ENCODE results near the gene LINGO1.

The LINGO1 gene

DNA sequence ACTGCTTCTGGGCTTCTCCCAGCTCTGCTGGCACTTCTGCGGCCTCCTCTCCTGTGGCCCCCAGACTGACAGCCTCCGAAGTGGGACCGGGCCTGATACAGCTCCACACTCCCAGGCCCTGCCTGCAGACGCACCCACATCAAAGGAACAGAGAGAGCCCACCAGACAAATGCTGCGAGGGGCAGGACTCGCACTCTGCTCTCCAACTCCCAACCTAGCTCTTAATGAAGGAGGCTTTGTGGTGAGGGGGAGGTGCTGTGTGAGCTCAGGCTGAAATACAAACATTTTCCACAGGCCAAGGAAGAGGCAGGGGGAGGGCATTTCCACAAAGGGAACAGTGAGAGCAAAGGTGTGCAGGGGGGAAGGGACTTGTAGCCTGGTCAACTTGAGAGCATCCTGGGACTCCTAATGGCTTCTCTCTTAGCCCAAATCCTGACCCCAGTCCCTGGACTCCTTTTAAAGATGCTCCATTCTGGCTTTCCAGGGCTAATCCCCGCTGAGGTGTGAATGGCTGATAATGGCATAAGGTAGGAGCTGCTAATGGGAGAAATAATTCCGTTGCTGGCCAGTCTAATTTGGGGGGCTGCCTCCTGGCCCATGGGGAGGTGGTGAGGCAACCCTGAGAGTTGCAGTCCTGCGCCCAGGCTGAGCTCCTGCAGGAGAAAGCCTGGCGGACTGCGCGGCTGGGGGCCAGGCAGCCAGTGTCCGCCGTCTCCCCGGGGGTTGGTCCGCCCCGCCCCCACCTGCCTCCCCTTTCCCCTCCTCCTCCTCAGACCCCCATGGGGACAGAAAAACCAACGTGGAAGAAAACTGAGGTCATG lies 9.6 kb downstream of the LINGO1 start:
- peaks cover 0 to 2% of the 10 kb centered on the region in 2 donors for H3K4me1 Mint-ChIP-seq (ENCODE audit: low read depth in 2 of 2)
- DNase-seq = no peak
- peaks cover 30 to 61% of the 10 kb centered on the region in 2 donors for H3K27me3 Mint-ChIP-seq
- no peak for ATAC-seq (replicated peaks)
- H3K36me3 Mint-ChIP-seq (ENCODE audit: insufficient read depth) = no peaks in the 10 kb centered on the region
- H3K27ac Mint-ChIP-seq = no peak overlapping the region
- no peak overlapping the region for H3K4me3 Mint-ChIP-seq
- H3K9me3 Mint-ChIP-seq = no peaks in the 10 kb centered on the region

DNA sequence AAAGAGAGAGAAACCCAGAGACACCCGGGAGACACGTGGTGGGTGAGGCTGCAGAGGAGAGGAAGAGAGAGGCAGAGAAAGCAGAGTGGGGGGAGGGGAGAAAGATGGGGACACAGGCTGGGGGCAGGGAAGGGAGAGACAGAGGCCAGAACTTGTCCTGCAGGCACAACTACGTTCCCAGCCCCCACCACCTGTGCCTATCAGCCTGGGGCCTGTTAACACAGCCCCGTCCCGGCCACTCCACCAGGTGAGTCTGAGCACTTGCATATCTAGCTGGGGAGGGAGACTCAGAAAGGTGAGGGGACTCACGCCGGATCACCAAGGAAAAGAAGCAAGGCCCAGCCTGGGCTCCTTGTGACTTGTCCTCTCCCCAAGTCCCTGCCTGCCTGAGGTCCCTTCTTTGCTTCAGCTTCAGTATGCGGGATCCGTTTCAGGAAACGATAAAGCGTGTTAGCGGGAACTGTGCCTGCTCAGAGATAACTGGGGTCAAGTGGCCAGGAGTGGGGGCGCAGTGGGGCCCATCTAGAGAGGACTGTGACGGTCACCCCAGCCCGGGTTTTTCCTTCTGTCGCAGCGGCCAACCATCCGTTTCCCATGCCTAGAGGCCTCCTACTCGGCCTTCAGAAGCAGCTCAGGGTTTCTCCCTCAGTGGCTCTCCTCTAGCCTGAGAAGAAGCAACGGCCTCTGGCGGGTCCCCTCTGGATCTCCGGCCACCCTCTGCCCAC lies 10.3 kb downstream of the LINGO1 start:
- Mint-ChIP-seq H3K4me3 (no peak overlapping the region), H3K27ac (no peak overlapping the region), H3K4me1 (ENCODE audit: low read depth in 2 of 2) (peaks cover 0 to 2% of the 10 kb centered on the region in 2 donors), H3K27me3 (peaks cover 25 to 61% of the 10 kb centered on the region in 2 donors), H3K9me3 (no peaks in the 10 kb centered on the region), H3K36me3 (ENCODE audit: insufficient read depth) (no peaks in the 10 kb centered on the region)
- ATAC-seq (replicated peaks) (no peak), DNase-seq (no peak)

- Mint-ChIP-seq H3K36me3 (ENCODE audit: insufficient read depth) (no peaks in the 10 kb centered on the region), H3K27ac (no peak overlapping the region), H3K9me3 (no peaks in the 10 kb centered on the region), H3K4me1 (ENCODE audit: low read depth in 2 of 2) (peaks cover 0 to 2% of the 10 kb centered on the region in 2 donors), H3K27me3 (peaks cover 26 to 65% of the 10 kb centered on the region in 2 donors), H3K4me3 (no peak overlapping the region)
- ATAC-seq (replicated peaks) (no peak), DNase-seq (no peak)
Observed at GRCh38 chr15:77621847-77622208, 10.9 kb downstream of the LINGO1 start.

GRCh38 chr15:77620960-77621647 lies 11.6 kb downstream of the LINGO1 start:
- DNase-seq (no peak), ATAC-seq (replicated peaks) (no peak)
- Mint-ChIP-seq H3K4me1 (ENCODE audit: low read depth in 2 of 2) (peaks cover 0 to 2% of the 10 kb centered on the region in 2 donors), H3K36me3 (ENCODE audit: insufficient read depth) (no peaks in the 10 kb centered on the region), H3K9me3 (no peaks in the 10 kb centered on the region), H3K4me3 (no peak overlapping the region), H3K27me3 (peaks cover 26 to 65% of the 10 kb centered on the region in 2 donors), H3K27ac (no peak overlapping the region)

DNA sequence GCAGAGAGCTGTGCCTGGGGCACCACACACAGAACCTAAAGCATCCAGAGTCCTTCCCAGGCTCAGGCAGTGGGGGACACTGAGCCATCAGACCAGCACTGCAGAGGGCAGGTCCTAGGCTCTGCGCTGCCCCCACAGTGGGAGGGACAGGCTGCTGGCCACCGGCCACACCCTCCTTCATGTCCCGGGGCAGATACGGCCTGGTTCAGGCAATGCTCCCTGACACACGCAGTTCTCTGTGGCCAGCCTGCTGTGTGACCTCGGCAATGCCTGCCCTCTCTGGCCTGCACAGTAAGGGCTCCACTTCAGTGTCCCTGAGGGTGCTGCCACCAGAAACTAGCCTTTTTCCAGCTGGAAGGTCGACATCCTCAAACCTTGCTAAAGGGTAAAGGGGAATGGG lies 12.4 kb downstream of the LINGO1 start:
- H3K4me1 Mint-ChIP-seq (ENCODE audit: low read depth in 2 of 2) = peaks cover 0 to 2% of the 10 kb centered on the region in 2 donors
- no peak for DNase-seq
- H3K27ac Mint-ChIP-seq = no peak overlapping the region
- H3K36me3 Mint-ChIP-seq (ENCODE audit: insufficient read depth) = no peaks in the 10 kb centered on the region
- peaks cover 25 to 62% of the 10 kb centered on the region in 2 donors for H3K27me3 Mint-ChIP-seq
- ATAC-seq (replicated peaks) = no peak
- H3K4me3 Mint-ChIP-seq = no peak overlapping the region
- no peaks in the 10 kb centered on the region for H3K9me3 Mint-ChIP-seq

DNA sequence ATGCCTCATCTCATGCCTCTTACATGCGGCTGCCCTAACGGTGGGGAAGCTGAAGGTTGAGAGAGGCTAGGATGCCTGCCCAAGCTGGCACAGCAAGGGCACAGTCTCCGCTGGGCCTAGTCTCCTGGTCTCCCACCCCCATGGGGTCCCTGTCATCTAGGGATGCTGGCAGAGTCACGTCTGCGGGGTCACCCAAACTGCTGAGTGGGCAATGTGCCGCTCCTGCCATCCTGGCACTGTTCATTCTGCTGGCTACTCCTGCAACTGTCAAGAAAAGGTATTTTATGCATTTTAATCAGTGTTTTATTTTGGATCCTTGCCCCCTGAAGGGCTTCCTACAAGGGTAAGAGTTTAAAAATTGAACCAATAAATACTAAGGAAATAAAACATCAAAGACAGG lies 12.8 kb downstream of the LINGO1 start:
- DNase-seq (no peak), ATAC-seq (replicated peaks) (no peak)
- H3K36me3 Mint-ChIP-seq (ENCODE audit: insufficient read depth) = no peaks in the 10 kb centered on the region

DNA sequence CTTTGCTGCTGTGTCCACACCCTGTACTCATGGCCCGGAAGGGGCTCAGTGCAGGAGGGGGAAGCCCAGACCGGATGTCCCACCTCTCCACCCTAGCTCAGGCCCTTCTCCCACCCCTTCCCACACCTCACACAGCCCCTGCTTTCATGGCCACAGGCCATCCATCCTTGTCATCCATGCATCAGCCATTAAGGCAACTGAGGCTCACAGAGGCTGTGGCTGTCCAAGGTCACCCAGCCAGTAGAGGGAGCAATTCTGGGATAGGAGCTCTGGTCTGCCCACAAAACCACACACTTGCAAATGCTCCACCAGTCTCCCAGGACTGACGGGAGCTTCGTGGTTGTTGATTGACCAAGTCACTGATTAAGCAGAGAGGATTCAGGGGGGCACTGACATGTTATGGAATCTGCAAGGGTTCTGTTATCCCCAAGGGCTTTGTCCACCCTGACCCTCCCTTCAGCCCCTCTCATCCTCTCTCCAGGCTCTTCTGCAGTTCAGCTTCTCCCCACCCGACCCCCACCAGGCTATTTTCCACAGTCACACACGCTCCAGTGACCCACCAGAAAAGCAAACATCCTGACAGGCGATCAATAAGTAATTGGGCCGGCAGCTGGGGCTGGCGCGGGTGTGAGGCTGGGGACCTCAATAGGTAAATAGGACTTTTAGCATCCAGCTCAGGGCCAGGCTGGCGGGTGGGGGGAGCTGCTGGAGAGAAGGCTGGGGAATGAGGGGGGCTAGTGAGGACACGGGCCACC lies 15.1 kb downstream of the LINGO1 start:
- H3K27ac Mint-ChIP-seq = no peak overlapping the region
- ATAC-seq (replicated peaks) = no peak

More for the DNA sequence above, 12.8 kb downstream of the LINGO1 start:
- peaks cover 25 to 58% of the 10 kb centered on the region in 2 donors for H3K27me3 Mint-ChIP-seq
- no peak overlapping the region for H3K4me3 Mint-ChIP-seq
- H3K9me3 Mint-ChIP-seq = no peaks in the 10 kb centered on the region
- no peak overlapping the region for H3K27ac Mint-ChIP-seq
- peaks cover 0 to 2% of the 10 kb centered on the region in 2 donors for H3K4me1 Mint-ChIP-seq (ENCODE audit: low read depth in 2 of 2)

DNA sequence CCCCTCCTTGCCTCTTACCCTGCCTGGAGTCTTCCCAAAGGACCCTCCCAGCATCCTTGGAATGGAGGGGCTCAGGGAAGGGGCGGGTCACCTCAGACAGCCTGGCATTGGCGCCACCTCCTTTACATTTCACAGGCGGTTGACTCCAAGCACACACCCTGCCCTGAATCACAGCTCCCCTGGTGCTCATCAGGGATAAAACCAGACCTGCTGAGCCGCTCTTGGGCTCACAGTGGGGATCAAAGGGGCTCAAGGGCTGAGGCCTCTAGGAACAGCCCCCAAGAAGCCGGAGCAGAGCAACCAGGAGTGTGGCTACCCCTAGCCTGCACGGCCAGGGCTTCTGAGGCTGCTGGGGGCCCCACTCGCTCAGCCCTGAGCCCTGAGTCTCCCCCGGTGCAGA lies 16.6 kb downstream of the LINGO1 start:
- Mint-ChIP-seq H3K36me3 (ENCODE audit: insufficient read depth) (no peaks in the 10 kb centered on the region), H3K4me1 (ENCODE audit: low read depth in 2 of 2) (no peaks in the 10 kb centered on the region), H3K4me3 (no peak overlapping the region), H3K27me3 (peaks cover 11 to 45% of the 10 kb centered on the region in 2 donors), H3K27ac (no peak overlapping the region), H3K9me3 (no peaks in the 10 kb centered on the region)
- no peak for ATAC-seq (replicated peaks)
- DNase-seq = no peak

More for the DNA sequence above, 15.1 kb downstream of the LINGO1 start:
- Mint-ChIP-seq H3K27me3 (peaks cover 17 to 48% of the 10 kb centered on the region in 2 donors), H3K36me3 (ENCODE audit: insufficient read depth) (no peaks in the 10 kb centered on the region), H3K4me1 (ENCODE audit: low read depth in 2 of 2) (no peaks in the 10 kb centered on the region), H3K4me3 (no peak overlapping the region), H3K9me3 (no peaks in the 10 kb centered on the region)
- no peak for DNase-seq

GRCh38 chr15:77615472-77615871 lies 17.2 kb downstream of the LINGO1 start:
- Mint-ChIP-seq H3K27ac (no peak overlapping the region), H3K9me3 (no peaks in the 10 kb centered on the region), H3K4me3 (no peak overlapping the region), H3K27me3 (peaks cover 11 to 49% of the 10 kb centered on the region in 2 donors), H3K4me1 (ENCODE audit: low read depth in 2 of 2) (no peaks in the 10 kb centered on the region), H3K36me3 (ENCODE audit: insufficient read depth) (no peaks in the 10 kb centered on the region)
- DNase-seq (no peak), ATAC-seq (replicated peaks) (no peak)

GRCh38 chr15:77614251-77614806 lies 18.4 kb downstream of the LINGO1 start:
- Mint-ChIP-seq H3K4me3 (no peak overlapping the region), H3K4me1 (ENCODE audit: low read depth in 2 of 2) (no peaks in the 10 kb centered on the region), H3K27ac (no peak overlapping the region), H3K36me3 (ENCODE audit: insufficient read depth) (no peaks in the 10 kb centered on the region), H3K9me3 (no peaks in the 10 kb centered on the region), H3K27me3 (peaks cover 11 to 58% of the 10 kb centered on the region in 2 donors)
- DNase-seq (no peak), ATAC-seq (replicated peaks) (no peak)

- H3K4me1 Mint-ChIP-seq (ENCODE audit: low read depth in 2 of 2) = no peaks in the 10 kb centered on the region
- H3K27me3 Mint-ChIP-seq = peaks cover 7 to 54% of the 10 kb centered on the region in 2 donors
- no peak for ATAC-seq (replicated peaks)
Observed at GRCh38 chr15:77613814-77614213, 18.9 kb downstream of the LINGO1 start.

GRCh38 chr15:77612958-77613601 lies 19.6 kb downstream of the LINGO1 start:
- no peak overlapping the region for H3K27ac Mint-ChIP-seq
- DNase-seq = no peak
- no peaks in the 10 kb centered on the region for H3K9me3 Mint-ChIP-seq
- no peak for ATAC-seq (replicated peaks)
- H3K4me1 Mint-ChIP-seq (ENCODE audit: low read depth in 2 of 2) = no peaks in the 10 kb centered on the region
- H3K36me3 Mint-ChIP-seq (ENCODE audit: insufficient read depth) = no peaks in the 10 kb centered on the region
- peaks cover 5 to 46% of the 10 kb centered on the region in 2 donors for H3K27me3 Mint-ChIP-seq
- H3K4me3 Mint-ChIP-seq = no peak overlapping the region

More at GRCh38 chr15:77613814-77614213, 18.9 kb downstream of the LINGO1 start:
- DNase-seq = no peak
- no peak overlapping the region for H3K4me3 Mint-ChIP-seq
- H3K36me3 Mint-ChIP-seq (ENCODE audit: insufficient read depth) = no peaks in the 10 kb centered on the region
- no peak overlapping the region for H3K27ac Mint-ChIP-seq
- no peaks in the 10 kb centered on the region for H3K9me3 Mint-ChIP-seq
